Stimulated activated CD4-positive, alpha-beta T cell treated with anti-CD3 and anti-CD28 coated beads, Interleukin-4, amount 100 ng/mL, for 48 hours (primary cell): ENCODE measurements around the gene L2HGDH.
"Not testable (repeated sequence)": the region's sequence is repeated elsewhere in the genome, so short reads cannot be mapped to it uniquely, and the experiment has no call there.

Experiments
- DNase-seq, 2 donors: peaks; one replicate each; pipeline ENCODE4 v3.0.0-alpha.2; 2020; ENCODE audit warnings: low read depth in 2 of 2

L2HGDH gene

GRCh38 chr14:50339178-50339804 lies 27.3 kb upstream of the L2HGDH start:
- DNase-seq = no peak

- no peak for DNase-seq
Measured at GRCh38 chr14:50338587-50338986, 26.6 kb upstream of the L2HGDH start.

DNA sequence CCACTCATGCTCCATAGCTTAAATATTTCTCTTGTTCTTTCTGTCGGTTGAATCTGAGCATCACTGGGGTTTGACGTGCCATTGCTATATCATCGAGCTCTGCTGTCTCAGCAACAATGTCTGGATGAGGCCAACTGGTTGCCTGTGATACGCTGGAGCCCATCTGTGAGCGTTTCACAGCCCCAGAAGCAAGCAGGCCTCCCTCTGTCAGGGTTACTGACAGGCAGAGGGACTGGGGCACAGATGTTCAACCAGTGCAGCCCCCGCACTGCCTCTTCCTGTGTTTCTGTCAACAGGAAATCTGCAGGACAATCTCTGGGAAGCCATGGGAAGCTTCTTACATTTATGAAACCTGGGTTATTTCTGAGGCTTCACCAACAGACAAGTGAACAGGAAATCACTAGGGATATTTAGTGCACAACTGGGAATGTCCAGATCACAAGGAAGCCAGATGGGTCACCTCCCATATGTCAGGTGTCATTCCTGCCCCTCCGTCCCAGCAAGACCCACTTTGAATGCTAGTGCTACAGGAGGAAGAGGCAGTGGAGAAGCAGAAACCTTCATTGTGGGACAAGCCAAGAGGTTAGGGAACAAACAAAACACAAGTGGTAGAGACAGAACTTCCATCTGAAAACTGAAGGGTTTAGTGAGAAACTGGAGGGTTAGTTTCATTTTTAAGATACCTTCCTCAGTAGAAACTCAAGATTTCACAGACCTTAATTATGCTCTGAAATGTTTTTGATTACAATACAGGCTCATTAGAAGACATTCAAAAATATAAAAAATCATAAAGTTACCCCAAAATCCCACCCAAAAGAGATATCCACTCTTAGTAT lies 24.2 kb upstream of the L2HGDH start:
- no peak for DNase-seq

- DNase-seq = no peak
Measured at GRCh38 chr14:50335389-50335788, 23.4 kb upstream of the L2HGDH start.

- no peak for DNase-seq
Measured at GRCh38 chr14:50334211-50334610, 22.2 kb upstream of the L2HGDH start.

DNA sequence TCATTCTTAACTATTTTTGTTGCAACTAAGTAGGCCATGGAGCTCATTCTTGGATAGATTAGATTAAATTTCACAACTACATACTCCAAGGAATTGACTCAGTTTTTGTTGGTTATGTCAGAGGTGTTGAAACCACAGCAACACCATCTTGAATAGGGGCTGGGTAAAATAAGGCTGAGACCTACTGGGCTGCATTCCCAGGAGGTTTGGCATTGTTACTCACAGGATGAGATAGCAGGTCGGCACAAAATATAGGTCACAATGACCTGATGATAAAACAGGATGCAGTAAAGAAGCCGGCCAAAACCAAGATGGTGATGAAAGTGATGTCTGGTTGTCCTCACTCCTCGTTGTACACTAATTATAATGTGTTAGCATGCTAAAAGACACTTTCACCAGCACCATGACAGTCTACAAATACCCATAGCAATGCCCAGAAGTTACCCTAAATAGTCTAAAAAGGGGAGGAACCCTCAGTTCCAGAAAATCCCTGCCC lies 21.0 kb upstream of the L2HGDH start:
- DNase-seq = no peak

DNA sequence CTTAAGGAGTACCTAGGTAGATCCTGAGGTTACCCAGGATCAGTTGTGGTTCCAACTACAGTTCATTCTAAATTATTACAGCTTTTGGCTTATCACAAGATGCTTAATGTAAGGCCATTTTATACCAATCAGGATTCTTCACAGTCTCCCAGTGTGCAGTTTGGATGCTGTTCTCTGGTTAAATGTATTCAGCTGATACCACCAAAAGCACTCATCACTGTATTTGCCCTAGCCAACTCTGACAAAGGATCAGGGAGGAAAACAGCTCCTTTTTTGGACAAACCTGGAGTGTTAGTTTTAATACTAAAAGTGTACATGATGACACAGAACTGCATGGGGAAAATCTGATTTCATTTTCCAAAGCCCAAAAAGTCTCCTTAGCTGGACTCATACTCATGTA lies 19.6 kb upstream of the L2HGDH start:
- no peak for DNase-seq

DNA sequence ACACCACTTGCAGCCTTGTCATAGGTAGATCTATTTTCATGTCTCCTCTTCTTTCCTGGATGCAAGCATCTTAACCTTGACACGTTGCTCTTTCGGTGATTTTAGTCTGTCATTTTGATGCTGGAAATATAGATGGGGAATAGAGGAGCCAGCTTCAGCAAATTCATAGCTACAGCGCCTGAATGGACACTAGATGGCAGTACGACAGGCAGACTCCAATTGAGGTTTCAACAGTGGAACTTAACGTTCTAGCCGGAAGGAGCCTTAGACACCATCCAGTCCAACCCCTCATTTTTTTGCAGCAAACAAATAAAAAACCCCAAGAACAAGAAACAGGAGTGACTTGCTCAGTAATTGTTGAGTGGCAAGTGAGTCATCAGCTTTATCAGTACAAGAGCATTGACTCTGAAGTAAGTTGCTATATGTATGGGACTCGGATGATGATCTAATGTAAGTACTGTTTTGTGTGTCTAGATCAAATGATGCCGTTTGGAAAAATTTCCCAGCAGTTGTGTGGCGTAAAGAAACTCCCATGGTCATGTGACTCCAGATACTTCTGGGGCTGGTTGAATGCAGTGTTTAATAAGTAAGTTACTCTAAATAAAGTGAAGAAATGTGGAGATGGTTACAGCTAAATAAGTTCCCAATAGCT lies 9.1 kb upstream of the L2HGDH start:
- peak; percentile 15 to 47 for DNase-seq

GRCh38 chr14:50320283-50320682 lies 8.3 kb upstream of the L2HGDH start:
- DNase-seq = no peak

DNA sequence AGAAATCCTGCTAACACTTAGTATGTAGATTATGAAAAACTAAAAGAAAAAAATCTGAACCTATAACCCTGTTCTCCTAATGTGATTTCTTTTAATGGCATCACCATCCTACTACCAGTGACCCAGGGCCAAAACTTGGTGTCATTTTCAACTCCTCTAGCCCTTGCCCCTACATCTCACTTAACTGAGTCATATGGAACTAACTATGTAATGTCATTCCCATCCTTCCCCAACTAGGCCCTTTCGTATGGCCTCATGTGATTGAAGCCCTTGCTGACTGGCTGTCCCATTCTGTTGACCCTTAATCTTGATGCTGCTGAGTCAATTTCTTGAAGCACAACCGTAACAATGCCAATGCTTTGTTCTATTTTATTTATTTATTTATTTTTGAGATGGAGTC lies 7.7 kb upstream of the L2HGDH start:
- no peak for DNase-seq

DNA sequence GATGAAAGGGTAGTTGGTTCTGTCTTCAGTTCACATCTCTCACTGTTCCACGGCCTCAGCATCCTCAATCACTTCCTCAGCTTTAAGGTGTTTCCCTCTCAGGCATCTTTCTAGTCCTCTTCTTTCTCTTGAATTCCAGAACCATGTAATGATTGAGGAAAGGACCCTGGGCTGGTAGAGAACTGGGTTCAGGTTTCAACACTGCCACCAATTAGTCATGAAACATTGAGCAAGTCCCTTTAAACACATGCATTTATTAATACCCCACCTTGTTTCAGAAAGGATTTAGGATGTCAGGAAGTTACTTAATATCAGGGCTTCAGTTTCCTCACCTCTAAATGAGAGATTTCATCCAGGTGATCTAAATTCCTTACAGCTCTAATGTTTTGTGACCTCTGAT lies 7.3 kb upstream of the L2HGDH start:
- DNase-seq = no peak

DNA sequence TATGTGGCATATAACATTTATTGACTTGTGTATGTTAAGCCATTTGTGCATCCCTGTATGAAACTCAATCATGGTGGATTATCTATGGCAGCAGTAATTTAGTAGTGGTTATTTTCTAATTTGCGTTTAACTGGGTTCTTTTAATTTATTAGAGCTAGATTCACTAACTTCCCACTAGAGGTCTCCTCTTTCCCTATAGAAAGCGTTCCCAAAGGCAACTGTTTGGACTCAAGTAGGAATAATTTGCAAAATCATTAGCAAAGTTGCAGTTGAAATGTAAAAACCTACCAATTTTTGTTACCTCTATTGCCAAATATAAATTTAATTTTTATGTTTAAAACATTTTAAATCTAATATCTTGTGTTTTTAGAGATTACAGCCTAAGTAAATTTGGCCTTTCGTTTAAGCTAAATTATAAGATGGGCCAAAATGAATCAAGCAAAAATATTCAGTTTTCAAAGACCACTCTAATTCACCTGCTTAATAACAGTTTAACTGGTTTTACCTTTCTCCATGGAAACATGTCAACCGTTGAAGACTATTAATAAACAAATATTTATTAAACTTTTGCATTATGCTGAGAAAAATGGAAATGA lies 6.1 kb upstream of the L2HGDH start:
- no peak for DNase-seq

GRCh38 chr14:50314098-50314497 lies 2.1 kb upstream of the L2HGDH start:
- not testable (repeated sequence) for DNase-seq

DNA sequence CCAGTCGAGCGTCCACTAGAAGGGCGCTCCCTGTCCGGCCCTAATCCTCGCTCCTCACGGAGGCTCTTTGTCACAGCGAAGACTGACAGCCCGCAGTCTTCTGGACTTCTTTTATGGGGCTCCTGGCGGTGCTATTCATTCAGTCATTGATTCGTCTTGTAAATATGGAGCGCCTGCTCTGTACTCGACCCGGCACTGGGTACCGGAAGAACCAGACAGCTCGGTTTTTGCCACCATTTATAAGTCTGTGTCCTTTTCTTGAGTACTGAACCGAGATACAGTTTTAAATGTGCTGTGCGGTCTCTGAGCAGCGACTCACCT lies 665 bp upstream of the L2HGDH start:
- DNase-seq = no peak

- DNase-seq = no peak
Measured at GRCh38 chr14:50311337-50311971, 575 bp downstream of the L2HGDH start.

GRCh38 chr14:50310445-50310844 lies 1.6 kb downstream of the L2HGDH start:
- DNase-seq = no peak

DNA sequence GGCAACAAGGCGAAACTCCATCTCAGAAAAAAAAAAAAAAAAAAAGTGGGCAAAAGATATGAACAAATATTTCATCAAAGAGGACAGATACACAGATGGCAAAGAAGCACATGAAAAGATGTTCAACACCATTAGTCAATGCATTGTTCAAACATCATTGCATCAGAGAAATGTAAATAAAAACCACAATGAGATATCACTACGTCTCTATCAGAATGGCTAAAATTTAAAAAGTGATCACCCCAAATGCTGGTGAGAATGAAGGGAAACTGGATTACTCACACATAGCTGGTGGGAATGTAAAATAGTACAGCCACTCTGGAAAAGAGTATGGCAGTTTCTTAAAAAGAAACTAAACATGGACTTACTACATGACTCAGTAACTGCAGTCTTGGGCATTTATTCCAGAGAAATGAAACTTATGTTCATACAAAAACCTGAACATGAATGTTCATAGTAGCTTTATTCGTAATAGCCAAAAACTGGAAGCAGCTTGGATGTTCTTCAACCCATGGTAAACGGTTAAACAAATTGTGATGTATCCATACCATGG lies 3.6 kb downstream of the L2HGDH start:
- no peak for DNase-seq

DNA sequence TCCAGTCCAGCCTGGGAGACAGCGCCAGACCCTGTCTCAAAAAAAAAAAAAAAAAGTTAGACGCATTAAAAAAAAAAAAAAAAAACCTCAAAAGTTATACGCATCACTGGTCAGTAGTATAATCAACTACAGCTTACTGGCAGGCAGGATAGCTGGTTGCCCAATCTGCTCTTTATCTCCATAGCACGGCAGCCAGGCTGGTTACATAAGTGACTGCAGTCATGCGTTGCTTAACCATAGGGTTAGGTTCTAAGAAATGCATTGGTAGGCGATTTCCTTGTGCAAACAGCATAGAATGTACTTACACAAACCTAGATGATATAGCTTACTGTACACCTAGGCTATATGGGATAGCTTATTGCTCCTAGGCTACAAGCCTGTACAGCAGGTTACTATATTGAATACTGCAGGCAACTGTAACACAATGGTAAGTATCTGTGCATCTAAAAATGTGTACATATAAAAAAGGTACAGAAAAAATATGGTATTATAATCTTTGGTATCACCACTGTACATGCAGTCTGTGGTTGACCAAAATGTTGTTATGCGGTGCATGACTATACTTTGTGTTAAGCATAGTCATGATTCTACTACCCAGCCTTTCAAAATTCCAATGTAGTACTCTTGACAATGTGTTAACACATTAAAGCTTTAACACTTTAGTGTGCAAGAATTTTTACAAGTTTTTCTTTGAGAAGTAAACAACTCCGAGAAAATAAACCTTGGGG lies 8.1 kb downstream of the L2HGDH start:
- no peak for DNase-seq

DNA sequence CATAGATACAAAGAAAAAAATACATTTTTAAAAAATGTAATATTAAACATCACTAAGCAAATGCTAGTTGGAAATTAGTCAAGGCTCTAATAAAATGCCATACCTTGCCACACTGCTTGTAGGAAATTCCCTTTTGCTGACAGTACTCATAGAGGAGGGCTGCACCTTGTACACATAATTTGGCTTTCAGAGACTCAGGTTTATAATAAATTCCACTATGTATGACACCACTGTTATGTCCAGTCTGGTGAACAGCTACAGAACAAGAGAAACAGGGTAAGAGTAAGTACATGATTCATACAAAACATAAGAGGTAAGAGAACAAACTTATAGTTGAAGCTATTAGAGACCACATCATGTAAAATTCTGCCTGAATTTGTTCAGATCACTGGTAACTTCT lies 10.1 kb downstream of the L2HGDH start:
- DNase-seq = no peak

DNA sequence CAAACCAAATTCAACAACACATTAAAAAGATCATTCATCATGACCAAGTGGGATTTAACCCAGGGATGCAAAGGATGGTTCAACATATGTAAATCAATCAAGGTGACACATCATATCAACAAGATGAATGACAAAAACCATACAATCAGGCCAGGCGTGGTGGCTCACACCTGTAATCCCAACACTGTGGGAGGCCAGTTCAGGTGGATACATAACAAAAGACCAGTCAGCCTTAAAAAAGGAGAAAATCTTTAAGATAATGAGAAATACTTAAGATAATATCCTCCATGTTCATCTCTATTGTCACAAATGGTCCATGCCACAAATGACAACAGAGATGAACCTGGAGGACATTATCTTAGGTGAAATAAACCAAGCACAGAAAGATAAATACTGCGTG lies 12.4 kb downstream of the L2HGDH start:
- DNase-seq = no peak

- no peak for DNase-seq
Measured at GRCh38 chr14:50290306-50290705, 21.7 kb downstream of the L2HGDH start.
